ENCODE data around the gene ATP5IF1.

ATP5IF1 gene

GRCh38 chr1:28278763-28279162, 42.8 kb downstream of the ATP5IF1 start:
- TF ChIP-seq CTCF (IDR thresholded peaks at IDR 0.05; ENCODE audit: low read depth, low read length, missing control alignments), result no peak
- DNase-seq (ENCODE audit: extremely low read depth, low read depth), result no peak
- no peak overlapping the region for H3K4me3 ChIP-seq (replicated peaks; ENCODE audit: low read depth, low read length)

- no peak overlapping the region for H3K4me3 ChIP-seq (replicated peaks; ENCODE audit: low read depth, low read length)
- no peak for DNase-seq (ENCODE audit: extremely low read depth, low read depth)
- TF ChIP-seq CTCF (IDR thresholded peaks at IDR 0.05; ENCODE audit: low read depth, low read length, missing control alignments), result no peak
These were observed 43.8 kb downstream of the ATP5IF1 start for GRCh38 chr1:28279721-28280120.

GRCh38 chr1:28280501-28280900, 44.6 kb downstream of the ATP5IF1 start:
- TF ChIP-seq CTCF (IDR thresholded peaks at IDR 0.05; ENCODE audit: low read depth, low read length, missing control alignments), result no peak
- DNase-seq (ENCODE audit: extremely low read depth, low read depth), result no peak
- H3K4me3 ChIP-seq (replicated peaks; ENCODE audit: low read depth, low read length), result no peak overlapping the region

- TF ChIP-seq CTCF (IDR thresholded peaks at IDR 0.05; ENCODE audit: low read depth, low read length, missing control alignments), result no peak
- no peak overlapping the region for H3K4me3 ChIP-seq (replicated peaks; ENCODE audit: low read depth, low read length)
- DNase-seq (ENCODE audit: extremely low read depth, low read depth), result no peak
These were observed 45.1 kb downstream of the ATP5IF1 start for GRCh38 chr1:28280977-28281381.

- DNase-seq (ENCODE audit: extremely low read depth, low read depth), result no peak
- no peak for TF ChIP-seq CTCF (IDR thresholded peaks at IDR 0.05; ENCODE audit: low read depth, low read length, missing control alignments)
- no peak overlapping the region for H3K4me3 ChIP-seq (replicated peaks; ENCODE audit: low read depth, low read length)
These were observed 45.9 kb downstream of the ATP5IF1 start for GRCh38 chr1:28281608-28282425.

- DNase-seq (ENCODE audit: extremely low read depth, low read depth), result no peak
- no peak overlapping the region for H3K4me3 ChIP-seq (replicated peaks; ENCODE audit: low read depth, low read length)
- no peak for TF ChIP-seq CTCF (IDR thresholded peaks at IDR 0.05; ENCODE audit: low read depth, low read length, missing control alignments)
These were observed 46.8 kb downstream of the ATP5IF1 start for GRCh38 chr1:28282426-28283407.

All from HFF-Myc (cell line).